CD4-positive, alpha-beta T cell treated with Interleukin-6 at 100 ng/mL for 8 hours (primary cell): ENCODE measurements around the gene MRPS21.

Experiments used
- DNase-seq: peaks from one replicate; pipeline ENCODE4 v3.0.0-alpha.2; 2020; ENCODE audit warnings: mixed read lengths, low spot score

Gene MRPS21

GRCh38 chr1:150293433-150294253, at the start of gene MRPS21:
Gene MRPS21 (plus strand): TSS chr1:150293861. CDS start chr1:150294367, 506 bp downstream.
- peak; percentile 83 for DNase-seq

GRCh38 chr1:150249936-150250335, 43.7 kb upstream of the MRPS21 start:
- no peak for DNase-seq

- DNase-seq = no peak
Observed at GRCh38 chr1:150256198-150256553, 37.5 kb upstream of the MRPS21 start.

GRCh38 chr1:150256554-150257341, 36.9 kb upstream of the MRPS21 start:
- no peak for DNase-seq

GRCh38 chr1:150257624-150258585, 35.8 kb upstream of the MRPS21 start, which contains the start of gene CA14:
Gene CA14 (plus strand): TSS chr1:150257774. CDS start chr1:150258129, 355 bp downstream.
- DNase-seq = no peak

- DNase-seq = no peak
Observed at GRCh38 chr1:150259217-150259616, 34.4 kb upstream of the MRPS21 start.

GRCh38 chr1:150259758-150260669, 33.6 kb upstream of the MRPS21 start:
- no peak for DNase-seq

- no peak for DNase-seq
Observed at GRCh38 chr1:150261367-150261766, 32.3 kb upstream of the MRPS21 start.

- DNase-seq = no peak
Observed at GRCh38 chr1:150262388-150263320, 31.0 kb upstream of the MRPS21 start.

- DNase-seq = no peak
Observed at GRCh38 chr1:150263549-150263948, 30.1 kb upstream of the MRPS21 start.

GRCh38 chr1:150267896-150268295, 25.8 kb upstream of the MRPS21 start:
- DNase-seq = no peak

- peak; percentile 27 for DNase-seq
Observed at GRCh38 chr1:150268340-150268704, 25.3 kb upstream of the MRPS21 start.

- peak; percentile 93 for DNase-seq
Observed at GRCh38 chr1:150268705-150269403, 24.8 kb upstream of the MRPS21 start, which contains the start of gene APH1A. Gene APH1A (minus strand): TSS chr1:150269016. CDS start chr1:150268810, 206 bp downstream.

- no peak for DNase-seq
Observed at GRCh38 chr1:150269451-150269850, 24.2 kb upstream of the MRPS21 start.

GRCh38 chr1:150271291-150271959, 22.2 kb upstream of the MRPS21 start:
- no peak for DNase-seq

- DNase-seq = no peak
Observed at GRCh38 chr1:150273311-150273710, 20.4 kb upstream of the MRPS21 start.

GRCh38 chr1:150280138-150280707, 13.4 kb upstream of the MRPS21 start:
- no peak for DNase-seq

GRCh38 chr1:150281221-150281757, 12.4 kb upstream of the MRPS21 start:
- peak; percentile 61 for DNase-seq
